ENCODE data around the gene ZNF91.
A peak's percentile ranks its signal among the peaks of the same experiment; 100 is the strongest.
"Not testable (repeated sequence)": the region's sequence is repeated elsewhere in the genome, so short reads cannot be mapped to it uniquely, and the experiment has no call there.

ZNF91 gene

DNA sequence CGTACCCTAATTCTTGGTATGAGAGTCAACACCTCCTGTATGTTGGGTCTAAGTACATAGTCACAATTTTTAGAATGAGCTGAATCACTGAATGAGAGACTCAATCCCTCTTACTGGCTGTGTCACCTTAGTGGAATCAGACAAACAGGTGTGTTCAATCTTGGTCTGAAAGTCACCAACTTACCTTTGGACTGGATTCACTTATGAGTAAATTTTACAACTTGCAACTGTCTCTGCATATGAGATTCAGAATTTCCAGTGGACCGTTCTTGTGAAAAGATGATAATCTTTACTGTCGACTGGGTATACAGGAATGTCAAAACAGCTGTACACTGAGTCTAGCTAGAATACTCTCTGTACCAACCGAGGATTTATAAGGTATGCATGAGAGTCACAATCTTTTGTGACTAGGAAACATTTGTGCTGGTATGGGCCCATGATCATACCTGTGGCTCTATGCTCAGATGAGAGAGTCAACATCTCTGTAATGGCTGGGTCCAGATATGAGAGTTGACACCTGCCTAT, 5.9 kb upstream of the ZNF91 start:
- DNase-seq (ENCODE audit: extremely low spot score, insufficient read length, low read depth), result no peak
- no peak for FAIRE-seq

DNA sequence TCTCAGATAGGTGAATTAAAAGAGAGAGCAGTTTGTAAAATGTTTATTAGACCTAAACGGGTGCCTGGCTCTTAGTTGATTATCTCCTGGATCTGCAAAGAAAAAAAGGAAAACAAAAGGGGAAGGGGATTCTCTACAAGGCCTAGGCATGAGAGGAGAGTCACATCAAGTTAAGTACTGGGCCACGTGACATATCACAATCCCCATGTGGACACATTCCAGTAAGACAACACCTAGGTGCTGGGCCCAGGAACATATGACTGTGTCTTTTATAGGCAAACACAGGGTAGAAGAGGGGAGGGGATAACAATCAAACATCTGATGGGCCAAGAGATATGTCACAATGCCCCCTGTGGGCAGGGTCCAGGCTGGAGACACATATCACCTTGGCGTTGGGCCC, 4.2 kb upstream of the ZNF91 start:
- no peak for FAIRE-seq
- DNase-seq (ENCODE audit: extremely low spot score, insufficient read length, low read depth), result no peak

DNA sequence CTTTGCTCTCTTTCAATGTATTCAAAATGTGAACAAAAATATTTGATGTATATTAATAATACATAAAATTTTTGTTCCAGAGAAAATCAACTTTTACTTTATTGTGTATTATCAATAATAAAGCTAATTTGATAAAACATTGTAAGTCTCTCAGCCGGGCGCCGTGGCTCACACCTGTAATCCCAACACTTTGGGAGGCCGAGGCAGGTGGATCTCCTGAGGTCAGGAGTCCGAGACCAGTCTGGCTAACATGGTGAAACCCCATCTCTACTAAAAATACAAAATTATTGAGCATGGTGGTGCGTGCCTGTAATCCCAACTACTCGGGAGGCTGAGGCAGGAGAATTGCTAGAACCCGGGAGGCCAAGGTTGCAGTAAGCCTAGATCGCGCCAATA, 449 bp upstream of the ZNF91 start:
- FAIRE-seq; DNase-seq (ENCODE audit: extremely low spot score, insufficient read length, low read depth): not testable (repeated sequence)

DNA sequence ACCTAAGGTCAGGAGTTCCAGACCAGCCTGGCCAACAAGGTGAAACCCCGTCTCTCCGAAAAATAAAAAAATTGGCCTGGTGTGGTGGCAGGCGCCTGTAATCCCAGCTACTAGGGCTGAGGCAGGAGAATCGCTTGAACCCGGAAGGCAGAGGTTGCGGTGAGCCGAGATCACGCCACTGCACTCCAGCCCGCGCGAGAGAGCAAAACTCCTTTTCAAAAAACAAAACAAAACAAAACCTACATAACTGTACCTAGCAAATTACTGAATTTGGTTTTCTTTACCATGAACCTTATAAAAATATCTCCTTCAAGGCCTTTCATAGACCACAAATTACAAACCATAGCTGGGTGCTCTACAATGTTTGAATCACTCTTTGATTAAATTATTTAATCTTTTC, 760 bp downstream of the ZNF91 start:
- FAIRE-seq (no peak), DNase-seq (ENCODE audit: extremely low spot score, insufficient read length, low read depth) (no peak)

DNA sequence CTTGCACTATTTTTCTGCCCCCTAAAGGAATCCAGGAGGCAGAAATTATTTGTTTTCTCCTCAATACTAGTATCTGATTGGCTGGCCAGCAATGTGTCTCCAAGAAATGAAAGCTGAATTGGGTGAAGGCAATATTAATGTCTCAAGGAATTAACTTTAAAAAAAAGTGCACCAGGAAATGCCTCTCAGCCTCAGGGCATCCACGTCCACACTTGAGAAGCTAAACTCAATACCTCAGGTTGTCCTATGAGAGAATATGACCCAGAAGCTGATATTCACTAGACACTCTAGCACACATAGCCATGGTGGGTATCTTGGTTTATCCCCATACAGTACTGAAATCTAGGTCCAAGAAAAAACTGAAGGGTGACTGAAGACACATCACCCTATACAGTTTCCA, 2.1 kb downstream of the ZNF91 start:
- FAIRE-seq, result no peak
- DNase-seq (ENCODE audit: extremely low spot score, insufficient read length, low read depth), result no peak

DNA sequence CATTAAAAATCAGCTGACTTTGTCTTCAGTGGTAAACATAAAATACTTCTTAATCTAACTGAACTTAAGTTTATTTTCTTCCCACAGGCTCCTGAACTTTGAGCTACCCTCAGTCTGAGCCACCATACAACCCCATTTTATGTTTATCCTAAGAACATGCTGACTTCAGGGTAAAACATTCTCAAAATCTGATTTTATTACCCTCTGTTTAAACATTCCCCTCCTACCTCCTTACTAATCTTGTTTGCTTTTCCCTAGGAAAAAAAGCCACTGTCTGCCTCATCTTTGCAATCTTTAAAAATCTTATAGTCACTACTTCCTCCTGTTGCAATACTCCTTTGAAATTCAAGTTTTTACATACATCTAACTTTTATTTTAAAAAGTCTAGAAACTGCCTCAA, 4.0 kb downstream of the ZNF91 start:
- DNase-seq (ENCODE audit: extremely low spot score, insufficient read length, low read depth), result no peak
- no peak for FAIRE-seq

DNA sequence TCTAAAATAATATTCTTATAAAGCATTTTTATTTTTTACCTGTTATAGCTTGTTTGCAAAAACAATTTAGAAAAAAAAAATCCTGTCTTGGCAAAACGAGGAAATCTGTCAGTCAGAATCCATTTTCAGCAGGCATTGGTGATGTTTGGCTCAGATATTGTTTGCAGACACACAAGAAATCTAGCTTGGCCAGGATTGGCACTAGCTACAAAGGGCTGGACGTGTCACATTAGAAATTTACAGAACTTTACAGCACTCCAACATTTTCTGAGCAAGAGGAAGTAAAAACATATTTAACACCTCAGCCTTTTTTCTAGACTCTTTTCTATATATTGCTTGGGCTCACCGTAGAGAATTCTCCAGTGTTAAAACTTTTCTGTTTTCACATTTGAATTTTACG, 9.9 kb downstream of the ZNF91 start:
- DNase-seq (ENCODE audit: extremely low spot score, insufficient read length, low read depth) (no peak), FAIRE-seq (peak; percentile 9)

DNA sequence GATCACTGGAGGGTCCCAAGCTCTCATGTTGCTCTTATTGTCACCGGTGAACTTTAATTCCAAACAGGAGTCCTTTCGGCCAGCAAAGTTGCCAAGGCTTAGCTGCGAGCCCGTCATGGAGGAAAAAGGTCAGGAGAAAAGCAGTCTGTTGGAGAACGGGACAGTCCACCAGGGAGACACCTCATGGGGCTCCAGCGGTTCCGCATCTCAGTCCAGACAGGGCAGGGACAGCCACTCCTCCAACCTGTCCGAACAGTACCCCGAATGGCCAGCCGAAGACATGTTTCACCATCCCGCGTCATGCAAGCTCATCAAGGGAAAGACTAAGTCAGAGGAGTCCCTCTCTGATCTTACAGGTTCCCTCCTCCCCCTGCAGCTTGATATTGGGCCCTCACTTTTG, 10.4 kb downstream of the ZNF91 start:
- FAIRE-seq (no peak), DNase-seq (ENCODE audit: extremely low spot score, insufficient read length, low read depth) (no peak)

DNA sequence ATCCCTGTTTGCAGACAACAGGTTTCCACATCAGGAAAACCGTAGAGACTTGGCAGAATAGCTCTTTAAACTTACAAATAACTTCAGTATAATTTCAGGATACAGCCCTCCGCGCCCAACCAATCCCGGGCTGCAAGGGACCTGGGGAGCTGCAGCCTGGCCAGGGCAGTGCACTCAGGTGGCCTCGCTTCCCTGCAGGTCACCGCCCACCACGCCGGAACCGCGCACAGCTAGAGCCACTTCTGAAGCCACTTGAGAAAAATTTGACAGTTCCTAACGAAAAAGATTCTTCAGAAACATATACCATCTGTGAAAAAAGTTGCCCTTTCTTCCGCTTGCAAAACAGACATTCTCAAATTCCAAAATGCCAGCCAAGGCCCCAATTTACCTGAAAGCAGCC, 11.1 kb downstream of the ZNF91 start:
- DNase-seq (ENCODE audit: extremely low spot score, insufficient read length, low read depth) (no peak), FAIRE-seq (no peak)

DNA sequence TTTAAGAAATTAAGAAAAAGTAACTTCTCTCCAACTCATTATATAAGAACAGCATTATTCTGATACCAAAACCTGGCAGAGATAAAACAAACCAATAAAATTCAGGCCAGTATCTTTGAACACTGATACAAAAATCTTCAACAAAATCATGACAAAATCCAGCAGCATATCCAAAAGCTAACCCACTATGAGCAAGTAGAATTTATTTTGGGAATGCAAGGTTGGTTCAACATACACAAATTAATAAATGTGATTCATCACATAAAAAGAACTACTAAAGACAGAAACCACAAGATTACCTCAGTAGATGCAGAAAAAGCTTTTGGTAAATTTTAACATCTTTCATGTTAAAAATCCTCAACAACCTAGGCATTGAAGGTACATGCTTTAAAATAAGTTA, 12.3 kb downstream of the ZNF91 start:
- FAIRE-seq (no peak), DNase-seq (ENCODE audit: extremely low spot score, insufficient read length, low read depth) (no peak)

DNA sequence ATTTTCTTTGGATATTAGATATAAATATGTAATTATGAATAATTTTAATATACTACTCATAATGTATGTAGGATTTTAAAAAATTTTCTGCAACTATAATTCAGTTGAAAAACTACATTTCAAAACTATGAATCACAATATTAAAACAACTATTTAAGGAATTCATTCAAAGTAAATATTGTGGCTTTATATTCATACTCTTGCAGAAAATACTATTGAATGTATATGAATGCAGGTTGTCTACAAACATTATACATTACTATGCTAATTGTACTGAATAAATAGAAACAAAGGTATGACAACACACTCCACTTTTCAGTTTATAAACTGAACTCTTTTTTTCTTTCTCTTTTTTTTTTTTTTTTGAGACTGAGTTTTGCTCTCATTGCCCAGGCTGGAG, 14.2 kb downstream of the ZNF91 start:
- DNase-seq (ENCODE audit: extremely low spot score, insufficient read length, low read depth) (no peak), FAIRE-seq (no peak)

DNA sequence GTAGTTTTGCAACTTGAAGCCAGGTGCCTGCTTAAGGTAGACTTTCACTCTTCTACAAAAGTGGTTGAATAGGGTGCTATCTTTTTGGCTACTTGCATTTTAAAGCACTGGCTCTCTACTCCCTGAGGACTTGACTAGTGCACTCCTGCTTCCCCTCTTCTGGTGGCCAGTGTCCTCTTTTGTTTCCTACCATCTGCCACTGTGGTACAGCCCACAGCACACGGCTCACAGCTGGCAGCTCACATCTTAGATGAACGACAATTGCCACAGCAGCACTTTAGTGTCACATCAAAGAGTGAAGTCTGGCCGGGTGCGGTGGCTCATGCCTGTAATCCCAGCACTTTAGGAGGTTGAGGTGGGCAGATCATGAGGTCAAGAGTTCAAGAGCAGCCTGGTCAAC, 15.6 kb downstream of the ZNF91 start:
- not testable (repeated sequence) for DNase-seq (ENCODE audit: extremely low spot score, insufficient read length, low read depth); FAIRE-seq

DNA sequence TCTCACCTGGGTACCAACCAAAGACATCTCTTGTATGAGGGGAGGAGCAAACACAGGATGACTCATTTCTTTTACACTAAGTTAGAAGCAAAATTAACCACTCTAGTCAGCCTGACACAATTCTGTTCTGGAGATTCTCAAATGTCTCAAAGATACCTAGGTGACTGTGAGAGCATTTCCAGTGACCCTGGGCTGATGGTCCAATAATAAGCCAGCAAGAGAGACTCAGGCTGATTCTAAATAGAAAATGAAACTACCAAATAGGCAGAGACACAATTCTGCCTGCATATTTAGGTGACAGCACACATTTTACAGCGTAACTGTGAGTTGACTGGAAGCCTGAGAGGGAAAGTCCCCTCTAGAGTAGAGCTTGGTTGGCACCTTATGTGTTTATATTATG, 16.3 kb downstream of the ZNF91 start:
- DNase-seq (ENCODE audit: extremely low spot score, insufficient read length, low read depth) (no peak), FAIRE-seq (no peak)

DNA sequence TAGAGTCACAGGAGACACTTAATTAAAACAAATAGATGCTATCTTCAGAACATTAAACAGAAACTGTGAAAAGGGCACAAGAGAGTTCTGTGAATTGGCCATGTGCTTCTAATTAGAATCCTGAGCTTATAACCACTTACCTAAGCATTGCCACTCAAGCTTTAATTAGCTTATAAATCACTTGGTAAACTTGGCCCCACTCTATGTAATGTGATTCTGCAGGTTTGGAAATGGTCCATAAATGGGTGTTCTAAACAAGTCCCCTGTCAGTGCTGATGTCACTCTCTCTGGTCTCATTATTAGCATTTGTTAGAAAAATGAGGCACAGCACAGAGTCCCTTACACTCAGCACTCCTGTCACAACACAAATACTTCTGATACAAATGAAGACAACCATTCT, 18.0 kb downstream of the ZNF91 start:
- FAIRE-seq (no peak), DNase-seq (ENCODE audit: extremely low spot score, insufficient read length, low read depth) (no peak)

DNA sequence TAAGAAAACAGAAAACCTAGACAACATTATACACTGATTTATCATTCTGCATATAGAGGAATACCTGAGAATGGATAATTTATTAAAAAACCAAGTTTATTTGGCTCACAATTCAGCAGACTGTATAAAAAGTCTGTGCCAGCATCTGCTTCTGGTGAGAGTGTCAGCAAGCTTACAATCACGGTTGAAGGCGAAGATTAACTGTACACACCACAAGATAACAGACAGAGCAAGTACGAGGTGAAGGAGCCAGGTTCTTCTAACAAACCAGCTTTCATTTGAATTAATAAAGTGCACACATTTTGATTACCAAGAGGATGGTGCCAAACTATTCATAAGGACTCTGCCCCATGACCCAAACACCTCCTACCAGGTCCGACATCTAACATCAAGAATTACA, 28.8 kb downstream of the ZNF91 start:
- no peak for FAIRE-seq
- no peak for DNase-seq (ENCODE audit: extremely low spot score, insufficient read length, low read depth)

DNA sequence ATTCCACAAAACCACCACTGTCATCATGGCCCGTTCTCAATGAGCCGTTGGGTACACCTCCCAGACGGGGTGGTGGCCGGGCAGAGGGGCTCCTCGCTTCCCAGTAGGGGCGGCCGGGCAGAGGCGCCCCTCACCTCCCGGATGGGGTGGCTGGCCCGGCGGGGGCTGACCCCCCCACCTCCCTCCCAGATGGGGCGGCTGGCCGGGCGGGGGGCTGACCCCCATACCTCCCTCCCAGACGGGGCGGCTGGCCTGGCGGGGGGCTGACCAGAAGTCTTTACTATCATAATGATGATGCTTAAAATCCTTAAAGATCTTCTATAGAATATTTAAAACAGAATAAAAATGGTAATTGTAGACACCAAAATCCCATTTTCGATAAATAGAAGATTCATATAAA, 29.2 kb downstream of the ZNF91 start:
- not testable (repeated sequence) for FAIRE-seq; DNase-seq (ENCODE audit: extremely low spot score, insufficient read length, low read depth)

DNA sequence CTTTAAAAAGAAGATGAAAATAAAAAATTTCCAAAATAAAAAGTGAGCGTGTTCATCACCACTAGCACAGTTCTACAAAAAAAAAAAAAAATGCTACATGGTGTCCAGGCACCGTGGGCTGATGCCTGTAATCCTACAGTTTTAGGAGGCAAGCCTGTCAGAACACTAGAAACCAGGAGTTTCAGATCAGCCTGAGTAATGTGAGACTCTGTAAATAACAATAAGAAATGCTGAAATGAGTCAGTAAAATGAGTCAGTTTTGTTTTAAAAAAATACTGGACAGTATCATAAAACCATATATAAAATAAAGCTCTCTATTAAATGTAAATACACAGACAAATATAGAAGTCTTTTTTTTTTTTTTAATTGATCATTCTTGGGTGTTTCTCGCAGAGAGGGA, 30.0 kb downstream of the ZNF91 start:
- no peak for FAIRE-seq
- no peak for DNase-seq (ENCODE audit: extremely low spot score, insufficient read length, low read depth)

DNA sequence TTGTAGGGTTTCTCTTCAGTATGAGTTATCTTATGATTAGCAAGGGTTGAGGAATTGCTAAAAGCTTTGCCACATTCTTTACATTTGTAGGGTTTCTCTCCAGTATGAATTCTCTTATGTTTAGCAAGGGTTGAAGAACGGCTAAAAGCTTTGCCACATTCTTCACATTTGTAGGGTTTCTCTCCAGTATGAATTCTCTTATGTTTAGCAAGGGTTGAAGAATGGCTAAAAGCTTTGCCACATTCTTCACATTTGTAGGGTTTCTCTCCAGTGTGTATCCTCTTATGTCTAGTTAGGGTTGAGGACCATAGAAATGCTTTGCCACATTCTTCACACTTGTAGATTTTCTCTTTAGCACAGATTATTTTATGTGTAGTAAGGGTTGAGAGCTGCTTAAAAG, 33.4 kb downstream of the ZNF91 start:
- FAIRE-seq; DNase-seq (ENCODE audit: extremely low spot score, insufficient read length, low read depth): not testable (repeated sequence)

DNA sequence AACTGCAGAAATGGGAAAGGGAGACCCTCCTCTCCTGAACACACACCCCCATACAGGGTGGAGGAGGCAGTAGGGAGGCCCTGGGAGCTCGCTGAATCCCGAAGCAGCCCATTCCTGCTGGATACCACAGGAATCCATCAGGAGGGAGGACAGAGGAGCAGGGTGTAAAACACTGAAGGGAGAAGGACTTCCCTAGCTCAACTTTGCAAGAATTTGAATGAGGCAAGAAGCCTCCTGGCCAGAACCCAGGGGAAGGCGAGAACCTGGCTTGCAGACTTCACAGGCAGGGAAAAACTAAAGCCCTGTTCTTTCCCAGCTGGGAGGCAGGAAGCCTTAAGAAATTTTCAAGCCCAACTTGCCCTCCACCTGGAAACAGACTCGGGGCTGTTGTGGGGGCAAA, 43.5 kb downstream of the ZNF91 start:
- DNase-seq (ENCODE audit: extremely low spot score, insufficient read length, low read depth), result no peak
- FAIRE-seq, result no peak

DNA sequence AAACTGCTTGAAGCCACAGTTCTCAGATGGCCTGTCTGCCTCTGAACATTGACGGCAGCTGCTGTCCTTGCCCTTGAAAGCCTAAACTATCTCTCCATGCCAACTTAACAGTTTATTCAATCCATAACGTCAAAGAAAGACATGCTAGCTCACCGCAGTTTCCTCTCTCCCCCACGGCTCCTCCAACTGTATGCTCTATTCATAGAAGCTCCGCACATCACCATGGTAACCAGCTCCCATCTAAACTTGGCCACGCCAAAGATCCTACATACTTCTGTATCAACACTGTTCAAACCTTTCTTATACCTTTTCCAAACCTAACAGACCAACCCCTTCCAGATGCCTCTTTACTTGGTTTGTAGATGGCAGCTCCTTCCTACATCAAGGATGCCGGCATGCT, 48.6 kb downstream of the ZNF91 start:
- no peak for FAIRE-seq

DNA sequence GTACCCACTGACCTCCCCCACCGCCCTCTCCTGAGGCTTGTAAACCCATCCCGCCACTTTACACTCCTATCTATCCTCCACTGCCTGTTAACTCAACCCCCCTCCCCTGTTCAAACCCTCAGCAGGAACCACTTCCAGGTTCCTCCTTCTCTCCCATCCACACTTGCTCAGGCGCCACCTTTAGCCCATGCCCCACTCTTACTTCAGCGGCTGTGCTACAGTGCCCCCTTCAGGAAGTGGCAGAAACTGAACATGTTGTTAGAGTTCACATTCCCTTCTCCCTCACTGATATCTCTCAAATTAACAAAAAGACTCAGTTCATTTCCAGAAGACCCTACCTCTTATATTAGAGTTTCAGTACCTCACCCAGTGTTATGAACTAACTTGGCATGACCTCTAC, 49.4 kb downstream of the ZNF91 start:
- DNase-seq (ENCODE audit: extremely low spot score, insufficient read length, low read depth) (no peak), FAIRE-seq (no peak)

More for the DNA sequence above, 48.6 kb downstream of the ZNF91 start:
- DNase-seq (ENCODE audit: extremely low spot score, insufficient read length, low read depth), result no peak

DNA sequence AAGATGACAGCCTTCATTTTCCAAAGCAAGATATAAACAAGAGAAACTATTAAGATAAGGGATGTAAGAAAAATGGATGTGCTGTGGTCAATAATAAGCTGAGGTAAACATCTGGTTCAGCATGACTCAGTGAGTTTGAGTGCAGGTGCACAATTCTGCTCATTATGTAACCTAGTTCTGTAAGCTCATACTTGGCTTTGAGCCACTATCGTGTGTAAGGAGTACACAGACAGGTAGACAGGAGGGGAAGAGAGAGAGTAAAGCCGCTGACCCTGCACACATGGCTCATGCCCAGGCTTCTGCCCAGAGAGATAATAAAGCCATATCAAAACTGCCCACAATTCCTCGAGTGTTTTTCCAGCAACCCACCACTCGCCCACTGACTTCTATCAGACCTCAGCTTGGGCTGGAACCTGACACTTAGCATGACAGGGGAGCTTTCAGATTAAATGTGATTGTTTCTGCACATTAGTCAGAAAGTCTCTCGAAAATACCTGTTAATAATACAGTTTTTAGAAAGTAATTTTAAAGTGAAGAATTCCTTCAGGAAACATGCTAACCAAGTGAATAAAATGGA, 51.7 kb downstream of the ZNF91 start:
- DNase-seq (ENCODE audit: extremely low spot score, insufficient read length, low read depth), result no peak
- no peak for FAIRE-seq

DNA sequence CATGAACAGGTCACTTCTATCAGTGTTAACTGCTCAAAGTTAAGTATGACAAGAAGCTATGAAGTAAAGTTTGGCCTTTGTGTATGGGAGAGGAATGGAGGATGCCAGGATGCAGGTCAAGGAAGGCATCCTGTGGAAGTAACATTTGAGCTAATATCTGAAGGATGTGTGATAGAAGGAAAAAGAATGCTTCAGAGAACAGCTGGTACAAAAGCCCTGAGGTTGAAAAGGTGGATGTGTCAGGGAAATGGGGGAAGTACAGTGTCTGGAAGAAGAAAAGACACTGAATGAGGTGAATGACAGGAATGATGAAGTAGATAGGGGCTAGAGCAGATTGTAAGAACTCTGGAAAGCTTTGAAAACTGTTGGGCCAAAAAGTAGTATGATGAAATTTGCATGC, 67.1 kb downstream of the ZNF91 start:
- DNase-seq (ENCODE audit: extremely low spot score, insufficient read length, low read depth), result no peak
- FAIRE-seq, result no peak

Data from GM18507 (cell line).